HL-60 (cell line): ENCODE data around the gene PPP5C.
"Not testable (repeated sequence)": the region's sequence is repeated elsewhere in the genome, so short reads cannot be mapped to it uniquely, and the experiment has no call there.

Experiments used
- DNase-seq, 2 experiments: peaks; one replicate each; pipeline ENCODE4 v3.0.0-alpha.2; 2010 to 2020; ENCODE audit warnings: low read depth in 1 of 2, low spot score in 1 of 2
- H3K27ac ChIP-seq: fragments of 250-450 bp; sonication (Bioruptor Pico); replicated peaks from 2 replicates; pipeline ENCODE4 v1.5.1; 2020; ENCODE audit warnings: mild to moderate bottlenecking, moderate library complexity
- H3K27me3 ChIP-seq: fragments of 250-450 bp; sonication (Bioruptor Pico); 2 replicates; pipeline ENCODE4 v1.5.1; 2021; ENCODE audit warnings: mild to moderate bottlenecking, moderate library complexity; ENCODE audit not compliant: insufficient read depth, poor library complexity, severe bottlenecking
- H3K4me3 ChIP-seq: replicated peaks from 2 replicates; pipeline ENCODE4 v1.5.1; 2011; ENCODE audit warnings: mild to moderate bottlenecking, control low read depth, low read length; ENCODE audit not compliant: insufficient read depth
- GABPA ChIP-seq: IDR thresholded peaks from 2 replicates; pipeline ENCODE4 v1.6.1; 2012; ENCODE audit warnings: low read depth
- POLR2AphosphoS5 ChIP-seq: IDR thresholded peaks from 2 replicates; pipeline ENCODE4 v1.6.1; 2012; ENCODE audit warnings: low read depth
- SPI1 ChIP-seq: IDR thresholded peaks from 2 replicates; pipeline ENCODE4 v1.6.1; 2012; ENCODE audit warnings: low read depth, mild to moderate bottlenecking, borderline replicate concordance
- TF ChIP-seq, protein P1 (sequence below): IDR thresholded peaks from one replicate; pipeline ENCODE4 v1.5.1; 2011; ENCODE audit warnings: low read length, control low read depth, inconsistent platforms; ENCODE audit not compliant: insufficient read depth
- TF ChIP-seq, protein P2 (sequence below): IDR thresholded peaks from 2 replicates; pipeline ENCODE4 v1.6.1; 2012; ENCODE audit warnings: low read depth; ENCODE audit not compliant: insufficient replicate concordance

The PPP5C gene

DNA sequence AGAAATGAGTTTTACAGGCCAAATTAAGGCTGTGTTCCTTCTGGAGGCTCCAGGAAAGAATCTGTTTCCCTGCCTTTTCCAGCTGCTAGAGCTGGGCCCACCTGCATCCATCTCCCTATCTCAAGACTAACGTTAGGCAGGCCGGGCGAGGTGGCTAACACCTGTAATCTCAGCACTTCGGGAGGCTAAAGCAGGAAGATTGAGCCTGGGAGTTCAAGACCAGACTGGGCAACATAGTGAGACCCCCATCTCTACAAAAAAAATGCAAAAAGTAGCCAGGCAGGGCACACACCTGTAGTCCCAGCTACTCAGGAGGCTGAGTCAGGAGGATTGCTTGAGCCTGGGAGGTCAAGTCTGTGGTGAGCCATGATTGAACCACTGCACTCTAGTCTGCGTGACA lies 35.4 kb upstream of the PPP5C start:
- no peak overlapping the region for H3K4me3 ChIP-seq
- H3K27ac ChIP-seq = no peak overlapping the region
- no peak for TF ChIP-seq POLR2AphosphoS5
- no peak for TF ChIP-seq SPI1
- TF ChIP-seq, protein P1, sequence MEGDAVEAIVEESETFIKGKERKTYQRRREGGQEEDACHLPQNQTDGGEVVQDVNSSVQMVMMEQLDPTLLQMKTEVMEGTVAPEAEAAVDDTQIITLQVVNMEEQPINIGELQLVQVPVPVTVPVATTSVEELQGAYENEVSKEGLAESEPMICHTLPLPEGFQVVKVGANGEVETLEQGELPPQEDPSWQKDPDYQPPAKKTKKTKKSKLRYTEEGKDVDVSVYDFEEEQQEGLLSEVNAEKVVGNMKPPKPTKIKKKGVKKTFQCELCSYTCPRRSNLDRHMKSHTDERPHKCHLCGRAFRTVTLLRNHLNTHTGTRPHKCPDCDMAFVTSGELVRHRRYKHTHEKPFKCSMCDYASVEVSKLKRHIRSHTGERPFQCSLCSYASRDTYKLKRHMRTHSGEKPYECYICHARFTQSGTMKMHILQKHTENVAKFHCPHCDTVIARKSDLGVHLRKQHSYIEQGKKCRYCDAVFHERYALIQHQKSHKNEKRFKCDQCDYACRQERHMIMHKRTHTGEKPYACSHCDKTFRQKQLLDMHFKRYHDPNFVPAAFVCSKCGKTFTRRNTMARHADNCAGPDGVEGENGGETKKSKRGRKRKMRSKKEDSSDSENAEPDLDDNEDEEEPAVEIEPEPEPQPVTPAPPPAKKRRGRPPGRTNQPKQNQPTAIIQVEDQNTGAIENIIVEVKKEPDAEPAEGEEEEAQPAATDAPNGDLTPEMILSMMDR = no peak
- TF ChIP-seq GABPA = no peak
- TF ChIP-seq, protein P2, sequence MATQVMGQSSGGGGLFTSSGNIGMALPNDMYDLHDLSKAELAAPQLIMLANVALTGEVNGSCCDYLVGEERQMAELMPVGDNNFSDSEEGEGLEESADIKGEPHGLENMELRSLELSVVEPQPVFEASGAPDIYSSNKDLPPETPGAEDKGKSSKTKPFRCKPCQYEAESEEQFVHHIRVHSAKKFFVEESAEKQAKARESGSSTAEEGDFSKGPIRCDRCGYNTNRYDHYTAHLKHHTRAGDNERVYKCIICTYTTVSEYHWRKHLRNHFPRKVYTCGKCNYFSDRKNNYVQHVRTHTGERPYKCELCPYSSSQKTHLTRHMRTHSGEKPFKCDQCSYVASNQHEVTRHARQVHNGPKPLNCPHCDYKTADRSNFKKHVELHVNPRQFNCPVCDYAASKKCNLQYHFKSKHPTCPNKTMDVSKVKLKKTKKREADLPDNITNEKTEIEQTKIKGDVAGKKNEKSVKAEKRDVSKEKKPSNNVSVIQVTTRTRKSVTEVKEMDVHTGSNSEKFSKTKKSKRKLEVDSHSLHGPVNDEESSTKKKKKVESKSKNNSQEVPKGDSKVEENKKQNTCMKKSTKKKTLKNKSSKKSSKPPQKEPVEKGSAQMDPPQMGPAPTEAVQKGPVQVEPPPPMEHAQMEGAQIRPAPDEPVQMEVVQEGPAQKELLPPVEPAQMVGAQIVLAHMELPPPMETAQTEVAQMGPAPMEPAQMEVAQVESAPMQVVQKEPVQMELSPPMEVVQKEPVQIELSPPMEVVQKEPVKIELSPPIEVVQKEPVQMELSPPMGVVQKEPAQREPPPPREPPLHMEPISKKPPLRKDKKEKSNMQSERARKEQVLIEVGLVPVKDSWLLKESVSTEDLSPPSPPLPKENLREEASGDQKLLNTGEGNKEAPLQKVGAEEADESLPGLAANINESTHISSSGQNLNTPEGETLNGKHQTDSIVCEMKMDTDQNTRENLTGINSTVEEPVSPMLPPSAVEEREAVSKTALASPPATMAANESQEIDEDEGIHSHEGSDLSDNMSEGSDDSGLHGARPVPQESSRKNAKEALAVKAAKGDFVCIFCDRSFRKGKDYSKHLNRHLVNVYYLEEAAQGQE = no peak

DNA sequence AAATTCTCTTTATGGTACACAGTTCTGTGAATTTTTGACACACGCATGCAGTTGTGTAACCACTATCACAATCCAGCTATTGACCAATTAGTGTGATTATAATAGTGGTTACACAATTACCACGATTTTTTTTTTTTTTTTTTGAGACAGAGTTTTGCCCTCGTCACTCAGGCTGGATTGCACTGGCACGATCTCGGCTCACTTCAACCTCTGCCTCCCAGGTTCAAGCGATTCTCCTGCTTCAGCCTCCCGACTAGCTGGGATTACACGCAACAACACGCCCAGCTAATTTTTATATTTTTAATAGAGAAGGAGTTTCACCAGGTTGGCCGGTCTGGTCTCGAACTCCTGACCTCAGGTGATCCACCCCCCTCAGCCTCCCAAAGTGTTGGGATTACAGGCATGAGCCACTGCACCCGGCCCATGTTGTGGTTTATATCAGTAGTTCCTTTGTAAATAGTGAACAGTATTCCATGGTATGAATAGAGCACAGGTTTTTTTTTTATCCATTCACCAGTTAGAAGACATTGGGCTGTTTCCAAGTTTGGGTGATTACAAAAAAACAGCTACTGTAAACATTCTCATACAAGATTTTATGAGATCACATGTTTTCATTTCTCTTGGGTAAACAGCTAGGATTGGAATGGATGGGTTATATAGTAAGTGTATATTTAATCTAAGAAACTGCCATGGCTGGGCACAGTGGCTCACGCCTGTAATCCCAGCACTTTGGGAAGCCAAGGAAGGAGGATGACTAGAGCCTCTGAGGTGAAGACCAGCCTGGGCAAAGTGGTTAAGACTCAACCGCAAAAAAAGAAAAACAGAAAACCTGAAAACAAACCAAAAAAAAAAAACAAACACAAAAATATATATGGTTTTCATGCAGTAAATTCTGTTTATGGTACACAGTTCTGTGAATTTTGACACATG lies 33.1 kb upstream of the PPP5C start:
- H3K4me3 ChIP-seq, DNase-seq, H3K27ac ChIP-seq, H3K27me3 ChIP-seq: not testable (repeated sequence)

More for the DNA sequence above, 35.4 kb upstream of the PPP5C start:
- H3K27me3 ChIP-seq = no peaks in the 10 kb centered on the region
- DNase-seq = no peak

DNA sequence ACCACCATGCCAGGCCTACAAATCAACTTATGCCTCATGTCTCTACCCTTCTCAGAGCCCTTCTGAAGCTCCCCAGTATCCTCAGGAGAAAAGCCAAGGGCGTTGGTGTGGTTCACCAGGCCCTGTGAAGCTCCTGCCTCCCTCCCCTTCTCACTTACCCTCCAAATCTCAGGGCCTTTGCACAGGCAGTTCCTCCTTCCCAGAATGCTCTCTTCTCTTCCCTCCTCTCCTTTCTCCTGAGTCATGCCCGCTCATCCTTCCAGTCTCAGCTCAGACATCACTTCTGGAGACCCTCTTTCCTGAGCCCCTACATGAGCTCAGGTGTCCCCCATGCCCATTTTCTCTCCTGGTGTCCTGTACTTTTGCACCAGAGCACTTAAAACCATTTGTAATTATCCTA lies 29.5 kb upstream of the PPP5C start:
- Histone ChIP-seq H3K27ac (no peak overlapping the region), H3K4me3 (no peak overlapping the region), H3K27me3 (no peaks in the 10 kb centered on the region)
- no peak for DNase-seq
- TF ChIP-seq GABPA (no peak), POLR2AphosphoS5 (no peak), SPI1 (no peak)
- TF ChIP-seq, protein P2 = no peak
- TF ChIP-seq, protein P1 = no peak

DNA sequence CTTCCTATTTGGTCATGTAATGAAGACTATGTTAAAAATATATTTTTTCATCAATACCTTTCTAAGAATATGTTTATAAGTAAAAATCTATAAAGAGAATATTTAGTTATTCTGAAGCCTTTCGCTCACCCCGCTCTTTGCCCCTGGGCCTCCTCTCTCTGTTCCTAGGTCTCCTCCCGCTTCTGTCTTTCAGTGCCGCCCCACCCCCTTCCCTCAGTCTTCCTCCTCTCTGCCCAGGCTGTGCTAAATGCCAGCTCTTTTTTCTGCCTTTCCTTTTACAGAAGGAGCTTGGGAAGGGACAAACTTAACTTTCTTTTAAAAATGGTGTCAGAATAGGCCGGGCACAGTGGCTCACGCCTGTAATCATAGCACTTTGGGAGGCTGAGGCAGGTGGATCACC lies 27.3 kb upstream of the PPP5C start:
- no peak overlapping the region for H3K4me3 ChIP-seq
- DNase-seq = no peak
- no peaks in the 10 kb centered on the region for H3K27me3 ChIP-seq
- H3K27ac ChIP-seq = no peak overlapping the region
- TF ChIP-seq, protein P2 = no peak
- TF ChIP-seq SPI1 = no peak
- TF ChIP-seq, protein P1 = no peak
